Gastrocnemius medialis (tissue), 4 donors: ENCODE measurements around the gene SNPH. TPM values are rescaled to one million over a fixed set of nuclear protein-coding genes. Genes with fewer than 3 reads are reported as not detected.

Experiments
- ATAC-seq, 2 donors: fragments of 150-250 bp; one replicate each; pipeline ENCODE4 v1.9.1; 2016
- DNase-seq, 2 donors: peaks; one replicate each; pipeline ENCODE4 v3.0.0-alpha.2; 2019
- H3K27ac ChIP-seq, 4 donors: fragments of 200-600 bp; sonication (generic); 1 replicate in 1 of 4; 2 replicates in 3 of 4; pipeline ENCODE4 v1.5.1; 2016 to 2018; ENCODE audit warnings: mild to moderate bottlenecking in 2 of 4, moderate library complexity in 1 of 4
- H3K27me3 ChIP-seq, 3 donors: fragments of 200-600 bp; sonication (generic) in 2 of 3; 1 replicate in 1 of 3; 2 replicates in 2 of 3; pipeline versions ENCODE4 v1.5.1 to v1.6.0; 2016 to 2019; ENCODE audit warnings: mild to moderate bottlenecking in 1 of 3, moderate library complexity in 1 of 3
- H3K36me3 ChIP-seq, 2 donors: fragments of 200-600 bp; sonication (generic) in 1 of 2; one replicate each; pipeline ENCODE4 v1.5.1; 2017 to 2018
- H3K4me1 ChIP-seq, 2 donors: fragments of 200-600 bp; sonication (generic) in 1 of 2; one replicate each; pipeline ENCODE4 v1.5.1; 2016 to 2017; ENCODE audit warnings: mild to moderate bottlenecking in 2 of 2
- H3K4me3 ChIP-seq, 4 donors: fragments of 200-600 bp; sonication (generic) in 3 of 4; 1 replicate in 1 of 4; 2 replicates in 3 of 4; pipeline ENCODE4 v1.5.1; 2016 to 2019; ENCODE audit warnings: mild to moderate bottlenecking in 2 of 4
- H3K9me3 ChIP-seq, 3 donors: fragments of 200-600 bp; sonication (generic) in 2 of 3; 1 replicate in 1 of 3; 2 replicates in 2 of 3; pipeline ENCODE4 v1.5.1; 2016 to 2019
- CTCF ChIP-seq, 5 experiments: fragments of 450-650 bp in 3 of 5; fragments of 200-600 bp in 2 of 5; sonication (generic) in 2 of 5; IDR thresholded peaks in 4 of 5; conservative IDR thresholded peaks in 1 of 5; 1 replicate in 4 of 5; 2 replicates in 1 of 5; pipeline ENCODE4 v1.5.1; 2016 to 2019; ENCODE audit warnings: antibody characterized with exemption in 5 of 5, mild to moderate bottlenecking in 3 of 5, moderate library complexity in 3 of 5
- POLR2A ChIP-seq, 2 donors: fragments of 450-650 bp; IDR thresholded peaks; one replicate each; pipeline ENCODE4 v1.6.1; 2017; ENCODE audit warnings: antibody characterized with exemption in 2 of 2, mild to moderate bottlenecking in 2 of 2, moderate library complexity in 2 of 2
- in situ Hi-C, 4 donors: fragments of 200-750 bp; cut with MboI; loops; one replicate each; pipeline versions ENCODE4 v1.15.0 to v1.8.0; 2017; ENCODE audit warnings: low sequenced_read_pairs in 4 of 4
- intact Hi-C: fragments of 100-400 bp; cut with DNase I; formaldehyde crosslinking; loops from one replicate; pipeline ENCODE4 v1.15.1; 2023; ENCODE audit warnings: low total_unique reads
- total RNA-seq, 4 donors: library from RNA; depleted of rRNA; stranded (reverse); fragments of >200 nt; gene quantifications; one replicate each; pipeline versions ENCODE4 v1.1.0 to v1.2.3, GENCODE V29; 2016

The SNPH gene
- total RNA-seq, 4 donors from 2014 or later = 3.1 to 27.4 (median 15.9) TPM

- intact Hi-C loops = no loop called here
- no peaks in the 10 kb centered on the region for H3K36me3 ChIP-seq
- no peaks in the 10 kb centered on the region for H3K9me3 ChIP-seq
- in situ Hi-C loops = loop anchor here in 3 of 4 donors (5.0 to 10.0 kb wide), 2 partner anchors 119 to 121 kb away; no protein-coding TSS in a partner anchor
- H3K4me3 ChIP-seq = no peak overlapping the region
- ATAC-seq (no peak), DNase-seq (no peak)
- no peak overlapping the region for H3K27ac ChIP-seq
- peaks cover 0 to 10% of the 10 kb centered on the region in 2 donors for H3K4me1 ChIP-seq
- TF ChIP-seq CTCF (IDR thresholded peaks at IDR 0.05 in 4 of 5, conservative IDR thresholded peaks at IDR 0.05 in 1 of 5) (no peak), POLR2A (IDR thresholded peaks at IDR 0.05) (no peak)
- no peaks in the 10 kb centered on the region for H3K27me3 ChIP-seq
Measured at GRCh38 chr20:1315804-1316203, 49.7 kb downstream of the SNPH start.

DNA sequence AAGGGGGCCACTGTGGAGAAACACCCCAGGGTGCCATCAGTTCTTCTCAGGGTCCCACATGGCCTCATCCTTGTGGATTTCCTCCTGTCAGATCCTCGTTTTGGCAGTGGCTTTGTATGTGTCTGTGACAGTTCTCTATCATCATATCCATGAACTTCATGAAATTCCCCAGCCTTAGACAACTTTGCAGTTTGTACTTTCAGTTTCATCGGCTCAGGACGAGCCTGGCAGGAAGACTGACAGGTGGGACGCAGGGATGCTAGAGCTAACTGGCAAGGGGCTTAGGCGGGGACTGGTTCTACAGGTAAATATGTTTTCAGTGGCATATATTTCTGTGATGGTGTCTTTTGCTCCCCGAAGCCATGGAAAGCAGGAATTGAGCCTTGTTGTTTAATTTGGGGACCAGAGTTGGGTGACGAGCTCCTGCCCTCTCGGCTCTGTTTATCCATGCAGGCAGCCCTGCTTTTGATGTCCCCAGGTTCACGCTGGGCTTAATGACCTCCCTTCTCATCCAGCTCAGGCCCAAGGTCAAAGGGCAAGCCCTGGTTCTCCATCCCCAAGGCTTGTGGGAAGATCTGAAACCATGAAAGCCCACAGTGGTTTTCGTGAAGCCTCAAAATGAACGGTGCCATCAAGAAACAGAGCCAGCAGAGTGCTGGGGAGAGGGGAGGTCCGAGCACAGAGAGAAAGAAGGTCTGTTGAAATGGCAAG lies 51.6 kb downstream of the SNPH start:
- ATAC-seq = no peak
- DNase-seq = no peak
- intact Hi-C loops = no loop called here
- Histone ChIP-seq H3K4me3 (no peak overlapping the region), H3K4me1 (peaks cover 0 to 19% of the 10 kb centered on the region in 2 donors), H3K9me3 (no peaks in the 10 kb centered on the region), H3K36me3 (no peaks in the 10 kb centered on the region), H3K27me3 (no peaks in the 10 kb centered on the region), H3K27ac (no peak overlapping the region)
- TF ChIP-seq POLR2A (IDR thresholded peaks at IDR 0.05) (no peak), CTCF (IDR thresholded peaks at IDR 0.05 in 4 of 5, conservative IDR thresholded peaks at IDR 0.05 in 1 of 5) (no peak)
- in situ Hi-C loops = loop anchor here in 3 of 4 donors (5.0 to 10.0 kb wide), 2 partner anchors 117 to 120 kb away; no protein-coding TSS in a partner anchor

DNA sequence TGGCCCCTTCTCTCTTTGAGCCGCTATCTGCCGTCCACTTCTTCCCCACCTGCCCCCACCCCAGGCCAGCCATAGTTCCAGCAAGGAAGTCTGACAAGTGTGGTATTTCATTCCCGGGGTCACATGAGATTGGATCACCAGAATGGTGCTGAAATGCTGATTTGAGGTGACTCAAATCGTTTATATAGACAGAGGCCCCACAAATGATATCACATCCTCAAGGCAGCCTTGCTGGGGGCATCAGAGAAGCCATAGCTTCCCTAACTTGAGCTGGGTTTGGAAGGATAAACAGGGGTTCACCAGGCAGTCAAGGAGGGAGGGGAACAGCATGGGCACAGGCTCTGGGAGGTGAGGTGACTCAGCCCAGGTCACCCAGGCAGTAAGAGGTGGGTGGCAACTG lies 53.0 kb downstream of the SNPH start:
- no peak for TF ChIP-seq POLR2A (IDR thresholded peaks at IDR 0.05)
- no peak for TF ChIP-seq CTCF (IDR thresholded peaks at IDR 0.05 in 4 of 5, conservative IDR thresholded peaks at IDR 0.05 in 1 of 5)
- no peak for ATAC-seq
- Histone ChIP-seq H3K9me3 (no peaks in the 10 kb centered on the region), H3K27me3 (no peaks in the 10 kb centered on the region), H3K27ac (no peak overlapping the region), H3K4me3 (no peak overlapping the region), H3K4me1 (peaks cover under 1 to 18% of the 10 kb centered on the region in 2 donors), H3K36me3 (no peaks in the 10 kb centered on the region)
- in situ Hi-C loops = loop anchor here in 3 of 4 donors (5.0 to 10.0 kb wide), 2 partner anchors 116 to 118 kb away; no protein-coding TSS in a partner anchor
- intact Hi-C loops = no loop called here
- DNase-seq = no peak

DNA sequence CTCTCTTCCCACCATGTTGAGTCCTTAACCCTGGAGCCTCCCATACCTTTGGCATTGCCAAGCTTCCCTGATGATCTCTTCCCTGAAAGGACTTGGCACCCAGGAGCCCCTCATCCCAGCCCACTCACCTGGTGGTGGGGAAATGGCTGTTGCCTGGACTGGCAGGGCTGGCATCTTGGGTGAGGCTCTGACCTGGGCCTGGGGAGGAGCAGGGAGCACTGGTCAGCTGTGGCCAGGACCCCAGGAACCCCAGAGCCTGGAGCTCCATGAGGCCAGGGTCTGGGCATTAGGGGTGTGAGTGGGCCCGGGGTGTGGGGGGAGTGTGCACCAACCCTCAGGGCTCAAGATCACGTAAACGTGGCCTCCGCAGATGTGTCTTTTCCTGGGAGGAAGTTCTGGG lies 53.4 kb downstream of the SNPH start:
- no peak for TF ChIP-seq CTCF (IDR thresholded peaks at IDR 0.05 in 4 of 5, conservative IDR thresholded peaks at IDR 0.05 in 1 of 5)
- TF ChIP-seq POLR2A (IDR thresholded peaks at IDR 0.05) = no peak
- DNase-seq (no peak), ATAC-seq (no peak)
- Histone ChIP-seq H3K9me3 (no peaks in the 10 kb centered on the region), H3K27ac (peak overlapping the region in 1 of 4 donors; percentile 99), H3K4me1 (peaks cover 5 to 21% of the 10 kb centered on the region in 2 donors), H3K27me3 (no peaks in the 10 kb centered on the region), H3K4me3 (no peak overlapping the region), H3K36me3 (no peaks in the 10 kb centered on the region)
- in situ Hi-C loops (loop anchor here in 3 of 4 donors (5.0 to 10.0 kb wide), 2 partner anchors 115 to 118 kb away; no protein-coding TSS in a partner anchor), intact Hi-C loops (no loop called here)
